ENCODE measurements around the gene ST8SIA4. TPM values are rescaled to one million over a fixed set of nuclear protein-coding genes. Genes with fewer than 3 reads are reported as not detected.

Gene ST8SIA4
- polyA plus RNA-seq, 1 experiment = not detected

GRCh38 chr5:100800562-100800961, 102.5 kb downstream of the ST8SIA4 start:
- no peak overlapping the region for H3K4me3 ChIP-seq (ENCODE audit: low read depth, low read length)
- H3K27me3 ChIP-seq (ENCODE audit: control insufficient read depth, insufficient read depth, low read length) = no peaks in the 10 kb centered on the region
- TF ChIP-seq CTCF (IDR thresholded peaks at IDR 0.05; ENCODE audit: insufficient read depth, low read depth, low read length) = no peak
- ChIA-PET CTCF (no interaction called here), POLR2A (no interaction called here)
- H3K36me3 ChIP-seq (ENCODE audit: control insufficient read depth, insufficient read depth, low read length) = no peaks in the 10 kb centered on the region
- DNase-seq (ENCODE audit: low read depth) = no peak

- Histone ChIP-seq H3K27me3 (ENCODE audit: control insufficient read depth, insufficient read depth, low read length) (no peaks in the 10 kb centered on the region), H3K4me3 (ENCODE audit: low read depth, low read length) (no peak overlapping the region), H3K36me3 (ENCODE audit: control insufficient read depth, insufficient read depth, low read length) (no peaks in the 10 kb centered on the region)
- DNase-seq (ENCODE audit: low read depth) = no peak
- CTCF ChIA-PET = no interaction called here
- no peak for TF ChIP-seq CTCF (IDR thresholded peaks at IDR 0.05; ENCODE audit: insufficient read depth, low read depth, low read length)
- POLR2A ChIA-PET = no interaction called here
Observed at GRCh38 chr5:100799166-100799565, 103.9 kb downstream of the ST8SIA4 start.

- ChIA-PET CTCF (no interaction called here), POLR2A (no interaction called here)
- H3K36me3 ChIP-seq (ENCODE audit: control insufficient read depth, insufficient read depth, low read length) = no peaks in the 10 kb centered on the region
- no peak overlapping the region for H3K4me3 ChIP-seq (ENCODE audit: low read depth, low read length)
- TF ChIP-seq CTCF (IDR thresholded peaks at IDR 0.05; ENCODE audit: insufficient read depth, low read depth, low read length) = no peak
- DNase-seq (ENCODE audit: low read depth) = no peak
- no peaks in the 10 kb centered on the region for H3K27me3 ChIP-seq (ENCODE audit: control insufficient read depth, insufficient read depth, low read length)
Observed at GRCh38 chr5:100797861-100798260, 105.2 kb downstream of the ST8SIA4 start.

GRCh38 chr5:100796851-100797250, 106.2 kb downstream of the ST8SIA4 start:
- POLR2A ChIA-PET = no interaction called here
- Histone ChIP-seq H3K4me3 (ENCODE audit: low read depth, low read length) (no peak overlapping the region), H3K27me3 (ENCODE audit: control insufficient read depth, insufficient read depth, low read length) (no peaks in the 10 kb centered on the region), H3K36me3 (ENCODE audit: control insufficient read depth, insufficient read depth, low read length) (no peaks in the 10 kb centered on the region)
- DNase-seq (ENCODE audit: low read depth) = no peak
- CTCF ChIA-PET = no interaction called here
- no peak for TF ChIP-seq CTCF (IDR thresholded peaks at IDR 0.05; ENCODE audit: insufficient read depth, low read depth, low read length)

- CTCF ChIA-PET = no interaction called here
- H3K36me3 ChIP-seq (ENCODE audit: control insufficient read depth, insufficient read depth, low read length) = no peaks in the 10 kb centered on the region
- no peak for TF ChIP-seq CTCF (IDR thresholded peaks at IDR 0.05; ENCODE audit: insufficient read depth, low read depth, low read length)
- POLR2A ChIA-PET = no interaction called here
- H3K27me3 ChIP-seq (ENCODE audit: control insufficient read depth, insufficient read depth, low read length) = no peaks in the 10 kb centered on the region
- H3K4me3 ChIP-seq (ENCODE audit: low read depth, low read length) = no peak overlapping the region
- DNase-seq (ENCODE audit: low read depth) = no peak
Observed at GRCh38 chr5:100794844-100795243, 108.2 kb downstream of the ST8SIA4 start.

Measured in BJ (cell line).